Measurements from ENCODE around the gene IFIH1. TPM values are rescaled to one million over a fixed set of nuclear protein-coding genes. Genes with fewer than 3 reads are reported as not detected.

The IFIH1 gene
- total RNA-seq, 3 donors from 2014 or later (not counting 1 experiment from before 2014, with no cell fraction given): 36.7 to 57.4 (median 36.9) TPM

DNA sequence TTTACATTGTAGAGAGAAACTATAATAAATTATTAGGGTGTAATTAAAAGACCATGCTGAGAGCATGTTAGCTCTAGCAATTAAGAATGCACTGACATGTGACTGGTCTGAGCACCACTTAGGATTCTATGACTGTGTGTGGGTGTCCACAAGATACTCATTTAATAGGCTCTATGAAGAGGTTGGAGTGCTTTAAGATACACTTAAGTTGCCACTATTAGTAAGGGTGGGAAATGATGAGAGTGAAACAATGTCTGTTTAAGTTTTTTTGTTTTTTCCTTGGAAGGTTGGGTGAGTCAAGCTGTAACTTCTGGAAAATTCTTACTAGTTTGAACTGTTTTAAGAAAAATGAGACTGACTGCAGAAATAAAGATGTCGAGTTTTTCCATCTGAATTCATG lies 73.4 kb downstream of the IFIH1 start:
- WGBS (ENCODE audit: insufficient coverage): no CpG with 5 or more reads among the region's 1 CpG
- Histone ChIP-seq H3K4me3 (ENCODE audit: low read length) (no peak overlapping the region), H3K27me3 (ENCODE audit: control insufficient read depth, insufficient read depth, low read length) (no peaks in the 10 kb centered on the region), H3K4me1 (ENCODE audit: control insufficient read depth, insufficient read depth, low read length) (no peaks in the 10 kb centered on the region), H3K9me3 (ENCODE audit: control insufficient read depth, insufficient read depth, low read length) (no peaks in the 10 kb centered on the region), H3K27ac (ENCODE audit: low read length) (no peak overlapping the region), H3K36me3 (ENCODE audit: control insufficient read depth, insufficient read depth, low read length) (no peaks in the 10 kb centered on the region)
- intact Hi-C loops (cut with micrococcal nuclease): no loop called here
- TF ChIP-seq, protein P1, sequence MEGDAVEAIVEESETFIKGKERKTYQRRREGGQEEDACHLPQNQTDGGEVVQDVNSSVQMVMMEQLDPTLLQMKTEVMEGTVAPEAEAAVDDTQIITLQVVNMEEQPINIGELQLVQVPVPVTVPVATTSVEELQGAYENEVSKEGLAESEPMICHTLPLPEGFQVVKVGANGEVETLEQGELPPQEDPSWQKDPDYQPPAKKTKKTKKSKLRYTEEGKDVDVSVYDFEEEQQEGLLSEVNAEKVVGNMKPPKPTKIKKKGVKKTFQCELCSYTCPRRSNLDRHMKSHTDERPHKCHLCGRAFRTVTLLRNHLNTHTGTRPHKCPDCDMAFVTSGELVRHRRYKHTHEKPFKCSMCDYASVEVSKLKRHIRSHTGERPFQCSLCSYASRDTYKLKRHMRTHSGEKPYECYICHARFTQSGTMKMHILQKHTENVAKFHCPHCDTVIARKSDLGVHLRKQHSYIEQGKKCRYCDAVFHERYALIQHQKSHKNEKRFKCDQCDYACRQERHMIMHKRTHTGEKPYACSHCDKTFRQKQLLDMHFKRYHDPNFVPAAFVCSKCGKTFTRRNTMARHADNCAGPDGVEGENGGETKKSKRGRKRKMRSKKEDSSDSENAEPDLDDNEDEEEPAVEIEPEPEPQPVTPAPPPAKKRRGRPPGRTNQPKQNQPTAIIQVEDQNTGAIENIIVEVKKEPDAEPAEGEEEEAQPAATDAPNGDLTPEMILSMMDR (IDR thresholded peaks at IDR 0.05): no peak
- Mint-ChIP-seq H3K27me3 (ENCODE audit: low read depth in 2 of 2) (peaks cover 17 to 44% of the 10 kb centered on the region in 2 donors), H3K4me1 (no peaks in the 10 kb centered on the region), H3K36me3 (no peaks in the 10 kb centered on the region), H3K4me3 (no peak overlapping the region), H3K27ac (no peak overlapping the region), H3K9me3 (peaks cover 0 to 2% of the 10 kb centered on the region in 2 donors)
- DNase-seq (no peak), ATAC-seq (no peak)

DNA sequence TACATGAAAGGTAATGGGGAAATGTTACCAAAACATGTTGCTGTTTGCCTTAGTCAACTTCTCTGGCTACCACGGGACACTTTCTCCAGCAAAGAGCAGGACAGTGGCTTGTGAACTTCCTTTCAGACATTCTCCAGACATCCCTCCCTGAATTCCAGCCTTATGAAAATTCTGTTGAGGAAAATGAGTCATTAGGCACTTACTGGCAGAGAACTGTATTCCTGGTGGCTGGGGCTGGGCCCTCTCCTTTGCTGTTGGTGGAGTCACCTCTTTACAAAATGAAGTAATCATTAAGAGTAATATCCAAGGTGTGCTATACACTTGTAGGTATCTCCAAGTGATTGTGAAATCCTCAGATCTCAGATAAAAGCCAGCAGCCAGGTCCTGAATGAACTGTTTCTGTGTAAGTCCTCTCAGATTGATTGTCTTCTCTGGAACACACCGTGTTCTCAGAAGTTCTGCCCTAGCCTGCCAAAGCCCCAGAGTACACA lies 73.9 kb downstream of the IFIH1 start:
- Histone ChIP-seq H3K36me3 (ENCODE audit: control insufficient read depth, insufficient read depth, low read length) (no peaks in the 10 kb centered on the region), H3K4me1 (ENCODE audit: control insufficient read depth, insufficient read depth, low read length) (no peaks in the 10 kb centered on the region), H3K9me3 (ENCODE audit: control insufficient read depth, insufficient read depth, low read length) (no peaks in the 10 kb centered on the region), H3K27ac (ENCODE audit: low read length) (no peak overlapping the region), H3K27me3 (ENCODE audit: control insufficient read depth, insufficient read depth, low read length) (no peaks in the 10 kb centered on the region), H3K4me3 (ENCODE audit: low read length) (no peak overlapping the region)
- no peak overlapping the region for H3K4me3 Mint-ChIP-seq
- no peak overlapping the region for H3K27ac Mint-ChIP-seq
- peaks cover 17 to 48% of the 10 kb centered on the region in 2 donors for H3K27me3 Mint-ChIP-seq (ENCODE audit: low read depth in 2 of 2)
- peaks cover 0 to 2% of the 10 kb centered on the region in 2 donors for H3K9me3 Mint-ChIP-seq
- intact Hi-C loops (cut with micrococcal nuclease): no loop called here
- no peaks in the 10 kb centered on the region for H3K4me1 Mint-ChIP-seq
- 87% methylated on average over 2 of the region's 2 CpGs for WGBS (ENCODE audit: insufficient coverage)
- no peaks in the 10 kb centered on the region for H3K36me3 Mint-ChIP-seq
- DNase-seq: no peak
- TF ChIP-seq, protein P1 (IDR thresholded peaks at IDR 0.05): no peak
- no peak for ATAC-seq

DNA sequence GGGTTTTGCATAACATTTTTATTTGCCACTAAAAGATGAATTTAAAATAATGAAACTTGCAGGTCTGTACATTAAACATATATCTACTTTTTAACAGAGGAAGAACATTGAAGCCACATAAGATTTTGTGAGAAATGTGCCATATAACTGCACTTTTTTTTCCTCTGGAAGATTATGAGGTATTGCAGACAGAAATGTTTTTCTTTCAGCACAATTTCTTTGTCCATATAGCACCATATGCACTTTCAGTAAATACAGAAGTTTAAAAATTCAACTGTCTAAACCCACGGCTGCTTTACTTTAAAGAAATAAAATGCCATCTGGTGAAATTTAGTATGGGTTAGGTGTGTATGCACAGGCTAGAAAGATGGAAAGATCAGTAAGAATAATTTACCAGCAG lies 74.8 kb downstream of the IFIH1 start:
- ATAC-seq (no peak), DNase-seq (no peak)
- intact Hi-C loops (cut with micrococcal nuclease): no loop called here
- Histone ChIP-seq H3K4me1 (ENCODE audit: control insufficient read depth, insufficient read depth, low read length) (no peaks in the 10 kb centered on the region), H3K27me3 (ENCODE audit: control insufficient read depth, insufficient read depth, low read length) (no peaks in the 10 kb centered on the region), H3K4me3 (ENCODE audit: low read length) (no peak overlapping the region), H3K36me3 (ENCODE audit: control insufficient read depth, insufficient read depth, low read length) (no peaks in the 10 kb centered on the region), H3K27ac (ENCODE audit: low read length) (no peak overlapping the region), H3K9me3 (ENCODE audit: control insufficient read depth, insufficient read depth, low read length) (no peaks in the 10 kb centered on the region)
- WGBS (ENCODE audit: insufficient coverage): 91% methylated on average over 1 of the region's 1 CpG
- TF ChIP-seq, protein P1 (IDR thresholded peaks at IDR 0.05): no peak
- H3K27ac Mint-ChIP-seq: no peak overlapping the region
- peaks cover 17 to 55% of the 10 kb centered on the region in 2 donors for H3K27me3 Mint-ChIP-seq (ENCODE audit: low read depth in 2 of 2)
- no peaks in the 10 kb centered on the region for H3K4me1 Mint-ChIP-seq
- H3K4me3 Mint-ChIP-seq: no peak overlapping the region
- no peaks in the 10 kb centered on the region for H3K9me3 Mint-ChIP-seq
- H3K36me3 Mint-ChIP-seq: no peaks in the 10 kb centered on the region

DNA sequence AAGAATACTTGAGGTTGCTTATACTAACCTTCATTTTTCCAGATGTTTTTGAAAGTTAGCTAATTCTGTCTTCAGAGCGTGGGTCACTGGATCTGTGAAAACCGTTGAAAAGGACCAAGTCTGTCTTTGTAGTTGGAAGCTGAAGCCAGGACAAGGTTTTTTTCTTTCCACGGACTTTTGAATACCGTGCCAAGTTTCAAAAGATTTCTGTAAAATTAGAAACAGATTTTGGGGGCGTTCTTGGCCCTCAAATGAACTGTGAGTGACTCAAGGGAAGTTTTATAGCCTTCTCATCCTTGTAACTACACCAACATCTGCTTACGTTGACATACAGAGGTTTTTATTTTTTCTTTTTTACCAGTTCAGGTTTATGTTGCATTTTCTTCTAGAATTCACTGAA lies 75.2 kb downstream of the IFIH1 start, which contains the start of gene FAP:
FAP (minus strand) TSS at position 152 of the 400 bp plus-strand sequence; CDS start at position 34, 118 bp downstream.
- H3K4me3 Mint-ChIP-seq: no peak within 1 kb of the TSS
- Histone ChIP-seq H3K4me3 (ENCODE audit: low read length) (no peak within 1 kb of the TSS), H3K36me3 (ENCODE audit: control insufficient read depth, insufficient read depth, low read length) (no peaks in the 10 kb centered on the region), H3K27me3 (ENCODE audit: control insufficient read depth, insufficient read depth, low read length) (no peaks in the 10 kb centered on the region), H3K9me3 (ENCODE audit: control insufficient read depth, insufficient read depth, low read length) (no peaks in the 10 kb centered on the region), H3K4me1 (ENCODE audit: control insufficient read depth, insufficient read depth, low read length) (no peaks in the 10 kb centered on the region), H3K27ac (ENCODE audit: low read length) (no peak within 1 kb of the TSS)
- H3K4me1 Mint-ChIP-seq: no peaks in the 10 kb centered on the region
- ATAC-seq (no peak), DNase-seq (no peak)
- H3K36me3 Mint-ChIP-seq: no peaks in the 10 kb centered on the region
- TF ChIP-seq, protein P1 (IDR thresholded peaks at IDR 0.05): no peak
- WGBS (ENCODE audit: insufficient coverage): 88% methylated on average over 4 of the region's 6 CpGs
- intact Hi-C loops (cut with micrococcal nuclease): no loop called here
- H3K9me3 Mint-ChIP-seq: no peaks in the 10 kb centered on the region
- no peak within 1 kb of the TSS for H3K27ac Mint-ChIP-seq
- H3K27me3 Mint-ChIP-seq (ENCODE audit: low read depth in 2 of 2): peaks cover 17 to 55% of the 10 kb centered on the region in 2 donors
